Neural cell (in vitro differentiated cells): ENCODE results near the gene CIAO1. TPM values are rescaled to one million over a fixed set of nuclear protein-coding genes. Genes with fewer than 3 reads are reported as not detected.

Experiments
- H2AFZ ChIP-seq: fragments of 200-600, 300-800 bp; sonication (generic), shearing (Covaris generic); 2 replicates; pipeline ENCODE4 v1.6.0; 2014; ENCODE audit warnings: low read depth, mild to moderate bottlenecking, antibody characterized with exemption, low read length, moderate library complexity
- H3F3A ChIP-seq: fragments of 200-600 bp; shearing (Covaris generic); 2 replicates; pipeline ENCODE4 v1.6.1; 2016; ENCODE audit warnings: mild to moderate bottlenecking, moderate library complexity, mixed read lengths, antibody characterized with exemption, low read length; ENCODE audit not compliant: insufficient read depth, poor library complexity, severe bottlenecking
- H3K27ac ChIP-seq: fragments of 200-600, 300-800 bp; sonication (generic), shearing (Covaris generic); 2 replicates; pipeline ENCODE4 v1.5.1; 2014; ENCODE audit warnings: mild to moderate bottlenecking, low read length, moderate library complexity
- H3K27me3 ChIP-seq: fragments of 300-800, 200-600 bp; sonication (generic), shearing (Covaris generic); 2 replicates; pipeline ENCODE4 v1.6.0; 2014; ENCODE audit warnings: mild to moderate bottlenecking, low read depth, low read length, moderate library complexity; ENCODE audit not compliant: insufficient read depth
- H3K36me3 ChIP-seq: fragments of 300-800, 200-600 bp; sonication (generic), shearing (Covaris generic); 2 replicates; pipeline ENCODE4 v1.5.1; 2014; ENCODE audit warnings: mild to moderate bottlenecking, antibody characterized with exemption, low read length, moderate library complexity; ENCODE audit not compliant: insufficient read depth
- H3K4me2 ChIP-seq: fragments of 300-800, 200-600 bp; sonication (generic), shearing (Covaris generic); 2 replicates; pipeline ENCODE4 v1.6.0; 2014; ENCODE audit warnings: mild to moderate bottlenecking, low read length
- H3K4me3 ChIP-seq: fragments of 300-800, 200-600 bp; sonication (generic), shearing (Covaris generic); 2 replicates; pipeline ENCODE4 v1.5.1; 2014; ENCODE audit warnings: mild to moderate bottlenecking, low read length, moderate library complexity
- H3K79me2 ChIP-seq: fragments of 200-600 bp; shearing (Covaris generic); replicated peaks from 2 replicates; pipeline ENCODE4 v1.6.0; 2014; ENCODE audit warnings: mild to moderate bottlenecking, low read length, moderate library complexity; ENCODE audit not compliant: insufficient read depth
- H3K9ac ChIP-seq: fragments of 300-800, 200-600 bp; sonication (generic), shearing (Covaris generic); 2 replicates; pipeline ENCODE4 v1.6.1; 2016; ENCODE audit warnings: mild to moderate bottlenecking, low read length, mixed read lengths
- H3K9me2 ChIP-seq: fragments of 200-600 bp; shearing (Covaris generic); 2 replicates; pipeline ENCODE4 v1.6.1; 2016; ENCODE audit warnings: mild to moderate bottlenecking, low read length, mixed read lengths; ENCODE audit not compliant: insufficient read depth
- H3K9me3 ChIP-seq: fragments of 200-600, 300-800 bp; sonication (generic), shearing (Covaris generic); 2 replicates; pipeline ENCODE4 v1.6.1; 2016; ENCODE audit warnings: mild to moderate bottlenecking, mixed run types, low read length, moderate library complexity, mixed read lengths
- H4K20me1 ChIP-seq: fragments of 200-600 bp; shearing (Covaris generic); 2 replicates; pipeline ENCODE4 v1.6.1; 2016; ENCODE audit warnings: mild to moderate bottlenecking, mixed run types; ENCODE audit not compliant: insufficient read depth
- EP300 ChIP-seq: fragments of 450-650 bp; conservative IDR thresholded peaks from 2 replicates; pipeline ENCODE4 v1.6.1; 2014; ENCODE audit warnings: antibody characterized with exemption, mild to moderate bottlenecking, moderate library complexity; ENCODE audit not compliant: poor library complexity, severe bottlenecking
- EZH2 ChIP-seq: fragments of 200-600, 300-800 bp; shearing (Covaris generic), sonication (generic); IDR thresholded peaks from 2 replicates; pipeline ENCODE4 v1.6.1; 2014; ENCODE audit warnings: antibody characterized with exemption, low read length, borderline replicate concordance, mild to moderate bottlenecking; ENCODE audit not compliant: insufficient read depth, poor library complexity, severe bottlenecking
- MXI1 ChIP-seq: fragments of 450-650 bp; conservative IDR thresholded peaks from 2 replicates; pipeline ENCODE4 v1.6.1; 2014; ENCODE audit warnings: antibody characterized with exemption, mild to moderate bottlenecking; ENCODE audit not compliant: poor library complexity, severe bottlenecking
- POLR2AphosphoS5 ChIP-seq: IDR thresholded peaks from 2 replicates; pipeline ENCODE4 v1.6.1; 2012
- RAD21 ChIP-seq: fragments of 450-650 bp; conservative IDR thresholded peaks from 2 replicates; pipeline ENCODE4 v1.6.1; 2014; ENCODE audit warnings: antibody characterized with exemption, mild to moderate bottlenecking, moderate library complexity
- REST ChIP-seq: IDR thresholded peaks from 2 replicates; pipeline ENCODE4 v1.6.1; 2012; ENCODE audit warnings: borderline replicate concordance
- SMC3 ChIP-seq: fragments of 450-650 bp; conservative IDR thresholded peaks from 2 replicates; pipeline ENCODE4 v1.6.1; 2014; ENCODE audit warnings: antibody characterized with exemption, mild to moderate bottlenecking, moderate library complexity; ENCODE audit not compliant: poor library complexity
- TAF1 ChIP-seq: IDR thresholded peaks from 2 replicates; pipeline ENCODE4 v1.6.1; 2012; ENCODE audit warnings: low read depth
- polyA plus RNA-seq: library from polyadenylated mRNA; depleted of rRNA; stranded (reverse); fragments of >200 nt; gene quantifications from 2 replicates; pipeline ENCODE4 v1.2.3, GENCODE V29; 2014
- TF ChIP-seq, protein P1 (sequence below): fragments of 450-650 bp; IDR thresholded peaks from 2 replicates; pipeline ENCODE4 v1.5.1; 2014; ENCODE audit warnings: antibody characterized with exemption, mild to moderate bottlenecking, moderate library complexity; ENCODE audit not compliant: poor library complexity, severe bottlenecking

The CIAO1 gene
- polyA plus RNA-seq, 1 donor from 2014 or later: 182 TPM

GRCh38 chr2:96276787-96277499, 10.9 kb downstream of the CIAO1 start:
- Histone ChIP-seq H3K27me3 (no peaks in the 10 kb centered on the region), H3K27ac (no peak overlapping the region), H3K4me2 (no peak overlapping the region), H3K9ac (no peak overlapping the region), H3K36me3 (peaks cover 16% of the 10 kb centered on the region), H3K79me2 (no peaks in the 10 kb centered on the region), H3K9me3 (no peaks in the 10 kb centered on the region), H4K20me1 (no peaks in the 10 kb centered on the region), H3K9me2 (no peaks in the 10 kb centered on the region), H2AFZ (no peak overlapping the region), H3K4me3 (no peak overlapping the region), H3F3A (no peaks in the 10 kb centered on the region)
- TF ChIP-seq MXI1: no peak

DNA sequence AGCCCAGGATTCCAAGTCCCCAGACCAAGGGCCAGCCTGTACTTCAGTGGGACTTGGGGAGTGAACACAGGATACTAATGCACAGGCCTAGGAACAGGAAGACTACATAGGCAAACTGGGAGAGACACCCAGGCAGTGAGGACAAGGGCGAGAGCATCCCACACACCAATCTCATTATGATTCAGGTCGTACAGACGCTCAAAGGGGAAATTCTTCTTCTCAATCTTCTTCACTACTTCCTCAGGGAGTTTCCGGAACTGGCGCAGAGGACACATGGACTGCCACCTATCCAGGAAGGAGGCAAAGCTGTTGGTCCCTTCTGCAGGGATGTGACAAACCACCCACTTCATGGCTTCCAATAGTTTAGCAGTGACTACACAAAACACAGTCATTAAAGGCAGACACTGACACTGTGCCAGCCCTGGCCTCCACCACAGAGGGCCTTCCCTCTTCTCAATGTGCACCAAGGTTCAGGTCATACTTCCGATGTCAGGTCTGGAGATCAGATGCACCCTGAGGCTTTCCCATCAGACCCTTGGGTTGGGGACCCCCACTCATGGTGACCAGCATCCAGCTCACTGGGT, 21.3 kb downstream of the CIAO1 start:
- H3K9me3 ChIP-seq: no peaks in the 10 kb centered on the region
- no peak overlapping the region for H3K27ac ChIP-seq
- no peak overlapping the region for H3K4me3 ChIP-seq
- H3K79me2 ChIP-seq: no peaks in the 10 kb centered on the region
- H3K27me3 ChIP-seq: no peaks in the 10 kb centered on the region
- H2AFZ ChIP-seq: no peak overlapping the region
- TF ChIP-seq POLR2AphosphoS5 (no peak), EP300 (no peak), REST (no peak), MXI1 (no peak), SMC3 (no peak), EZH2 (no peak), RAD21 (no peak), TAF1 (no peak)
- TF ChIP-seq, protein P1, sequence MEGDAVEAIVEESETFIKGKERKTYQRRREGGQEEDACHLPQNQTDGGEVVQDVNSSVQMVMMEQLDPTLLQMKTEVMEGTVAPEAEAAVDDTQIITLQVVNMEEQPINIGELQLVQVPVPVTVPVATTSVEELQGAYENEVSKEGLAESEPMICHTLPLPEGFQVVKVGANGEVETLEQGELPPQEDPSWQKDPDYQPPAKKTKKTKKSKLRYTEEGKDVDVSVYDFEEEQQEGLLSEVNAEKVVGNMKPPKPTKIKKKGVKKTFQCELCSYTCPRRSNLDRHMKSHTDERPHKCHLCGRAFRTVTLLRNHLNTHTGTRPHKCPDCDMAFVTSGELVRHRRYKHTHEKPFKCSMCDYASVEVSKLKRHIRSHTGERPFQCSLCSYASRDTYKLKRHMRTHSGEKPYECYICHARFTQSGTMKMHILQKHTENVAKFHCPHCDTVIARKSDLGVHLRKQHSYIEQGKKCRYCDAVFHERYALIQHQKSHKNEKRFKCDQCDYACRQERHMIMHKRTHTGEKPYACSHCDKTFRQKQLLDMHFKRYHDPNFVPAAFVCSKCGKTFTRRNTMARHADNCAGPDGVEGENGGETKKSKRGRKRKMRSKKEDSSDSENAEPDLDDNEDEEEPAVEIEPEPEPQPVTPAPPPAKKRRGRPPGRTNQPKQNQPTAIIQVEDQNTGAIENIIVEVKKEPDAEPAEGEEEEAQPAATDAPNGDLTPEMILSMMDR: no peak
- H3K36me3 ChIP-seq: peaks cover 15% of the 10 kb centered on the region
- no peak overlapping the region for H3K4me2 ChIP-seq
- H3K9ac ChIP-seq: no peak overlapping the region
- no peaks in the 10 kb centered on the region for H3F3A ChIP-seq
- no peaks in the 10 kb centered on the region for H4K20me1 ChIP-seq
- H3K9me2 ChIP-seq: no peaks in the 10 kb centered on the region
